PC-9 (cell line): ENCODE data around the gene RBP4.

ENCODE experiments used
- EZH2 ChIP-seq: fragments of 200-600 bp; sonication (generic); IDR thresholded peaks from 2 replicates; pipeline ENCODE4 v1.8.0; 2017; ENCODE audit warnings: antibody characterized with exemption, low read depth
- TF ChIP-seq, protein P1 (sequence below): fragments of 200-600 bp; sonication (generic); conservative IDR thresholded peaks from 2 replicates; pipeline ENCODE4 v1.6.1; 2017; ENCODE audit warnings: mixed run types, antibody characterized with exemption, mild to moderate bottlenecking, moderate library complexity

DNA sequence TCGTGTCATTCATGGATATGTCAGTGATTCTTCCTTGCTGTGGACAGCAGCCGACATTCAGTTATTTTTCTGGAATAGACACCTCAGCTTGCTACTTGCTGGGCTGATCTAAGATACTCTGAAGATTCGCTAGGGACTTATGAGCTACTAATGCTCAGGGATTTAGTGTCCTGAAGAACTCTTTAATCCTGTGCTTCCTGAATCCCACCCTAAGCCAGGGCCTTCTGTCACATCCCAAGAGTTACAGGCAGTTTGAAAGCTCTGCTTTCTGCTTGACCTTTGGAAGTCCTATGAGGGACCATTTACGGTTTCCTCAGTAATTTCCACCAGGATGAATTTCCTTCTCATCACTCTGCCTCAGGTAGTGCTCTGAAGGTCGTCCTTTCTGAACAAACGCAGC, 11.3 kb upstream of the RBP4 start, which contains the start of gene PDE6C:
- TF ChIP-seq, protein P1, sequence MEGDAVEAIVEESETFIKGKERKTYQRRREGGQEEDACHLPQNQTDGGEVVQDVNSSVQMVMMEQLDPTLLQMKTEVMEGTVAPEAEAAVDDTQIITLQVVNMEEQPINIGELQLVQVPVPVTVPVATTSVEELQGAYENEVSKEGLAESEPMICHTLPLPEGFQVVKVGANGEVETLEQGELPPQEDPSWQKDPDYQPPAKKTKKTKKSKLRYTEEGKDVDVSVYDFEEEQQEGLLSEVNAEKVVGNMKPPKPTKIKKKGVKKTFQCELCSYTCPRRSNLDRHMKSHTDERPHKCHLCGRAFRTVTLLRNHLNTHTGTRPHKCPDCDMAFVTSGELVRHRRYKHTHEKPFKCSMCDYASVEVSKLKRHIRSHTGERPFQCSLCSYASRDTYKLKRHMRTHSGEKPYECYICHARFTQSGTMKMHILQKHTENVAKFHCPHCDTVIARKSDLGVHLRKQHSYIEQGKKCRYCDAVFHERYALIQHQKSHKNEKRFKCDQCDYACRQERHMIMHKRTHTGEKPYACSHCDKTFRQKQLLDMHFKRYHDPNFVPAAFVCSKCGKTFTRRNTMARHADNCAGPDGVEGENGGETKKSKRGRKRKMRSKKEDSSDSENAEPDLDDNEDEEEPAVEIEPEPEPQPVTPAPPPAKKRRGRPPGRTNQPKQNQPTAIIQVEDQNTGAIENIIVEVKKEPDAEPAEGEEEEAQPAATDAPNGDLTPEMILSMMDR: no peak
- TF ChIP-seq EZH2: no peak
